ENCODE results near the gene RHOB. TPM values are rescaled to one million over a fixed set of nuclear protein-coding genes. Genes with fewer than 3 reads are reported as not detected.
A peak's percentile ranks its signal among the peaks of the same experiment; 100 is the strongest.

RHOB gene
- total RNA-seq, 4 donors from 2014 or later = 61.7 to 245 (median 144) TPM

DNA sequence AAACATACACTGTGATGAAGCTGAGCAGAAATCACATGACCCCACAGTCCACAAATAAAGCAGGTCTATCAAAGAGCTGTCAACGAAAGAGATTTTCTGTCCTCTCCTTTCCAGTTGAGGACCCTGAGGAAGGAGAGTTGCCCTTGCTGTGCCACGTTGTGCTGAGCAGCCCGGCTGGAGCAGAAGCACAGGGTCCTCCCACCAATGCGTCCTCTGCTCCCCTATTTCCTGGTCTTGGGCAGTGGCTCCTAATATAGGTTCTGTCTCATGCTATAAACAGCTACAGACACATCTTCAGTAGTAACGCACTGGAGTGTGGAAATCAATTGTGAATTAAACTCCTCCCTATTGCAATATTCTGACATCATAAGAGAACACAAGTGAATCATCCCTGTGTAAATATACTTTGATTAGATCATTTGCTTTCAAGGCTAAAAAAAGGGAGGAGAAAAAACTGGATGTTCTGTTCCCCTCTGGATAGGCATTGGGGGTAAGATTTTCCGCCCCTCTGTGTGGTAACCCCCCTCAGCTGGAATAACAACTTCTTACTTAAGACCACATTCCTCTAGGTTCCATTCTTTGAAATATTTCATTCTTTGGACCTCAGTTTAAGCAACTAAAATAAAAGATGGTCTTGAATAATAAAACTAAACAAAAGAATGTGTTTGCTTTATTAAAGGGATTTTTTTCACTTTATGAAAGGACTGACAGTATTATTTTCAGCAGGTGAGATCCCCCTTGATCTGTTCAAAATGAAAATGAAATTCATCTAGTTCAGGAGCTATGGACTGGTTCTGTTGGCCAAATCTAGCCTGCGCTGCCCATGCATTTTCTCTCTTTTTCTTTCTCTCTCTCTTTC, 8.3 kb upstream of the RHOB start:
- WGBS, 2 donors = 19 to 22% methylated on average over 6 to 7 of the region's 7 CpGs
- DNase-seq = no peak
- TF ChIP-seq, protein P1, sequence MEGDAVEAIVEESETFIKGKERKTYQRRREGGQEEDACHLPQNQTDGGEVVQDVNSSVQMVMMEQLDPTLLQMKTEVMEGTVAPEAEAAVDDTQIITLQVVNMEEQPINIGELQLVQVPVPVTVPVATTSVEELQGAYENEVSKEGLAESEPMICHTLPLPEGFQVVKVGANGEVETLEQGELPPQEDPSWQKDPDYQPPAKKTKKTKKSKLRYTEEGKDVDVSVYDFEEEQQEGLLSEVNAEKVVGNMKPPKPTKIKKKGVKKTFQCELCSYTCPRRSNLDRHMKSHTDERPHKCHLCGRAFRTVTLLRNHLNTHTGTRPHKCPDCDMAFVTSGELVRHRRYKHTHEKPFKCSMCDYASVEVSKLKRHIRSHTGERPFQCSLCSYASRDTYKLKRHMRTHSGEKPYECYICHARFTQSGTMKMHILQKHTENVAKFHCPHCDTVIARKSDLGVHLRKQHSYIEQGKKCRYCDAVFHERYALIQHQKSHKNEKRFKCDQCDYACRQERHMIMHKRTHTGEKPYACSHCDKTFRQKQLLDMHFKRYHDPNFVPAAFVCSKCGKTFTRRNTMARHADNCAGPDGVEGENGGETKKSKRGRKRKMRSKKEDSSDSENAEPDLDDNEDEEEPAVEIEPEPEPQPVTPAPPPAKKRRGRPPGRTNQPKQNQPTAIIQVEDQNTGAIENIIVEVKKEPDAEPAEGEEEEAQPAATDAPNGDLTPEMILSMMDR (IDR thresholded peaks at IDR 0.05) = no peak
- TF ChIP-seq POLR2A (IDR thresholded peaks at IDR 0.05) = peak in 3 of 4 donors; percentile 44 to 60 (median 57)
- intact Hi-C loops (cut with DNase I) = no loop called here
- no peaks in the 10 kb centered on the region for H3K27me3 ChIP-seq
- peak overlapping the region; percentile 55 to 89 (median 86) for H3K27ac ChIP-seq
- H3K9me3 ChIP-seq = no peaks in the 10 kb centered on the region
- H3K4me3 ChIP-seq = peak overlapping the region; percentile 5 to 50 (median 15)
- H3K4me1 ChIP-seq = peaks cover 11 to 49% (median 30%) of the 10 kb centered on the region in 3 donors
- H3K36me3 ChIP-seq = no peaks in the 10 kb centered on the region

DNA sequence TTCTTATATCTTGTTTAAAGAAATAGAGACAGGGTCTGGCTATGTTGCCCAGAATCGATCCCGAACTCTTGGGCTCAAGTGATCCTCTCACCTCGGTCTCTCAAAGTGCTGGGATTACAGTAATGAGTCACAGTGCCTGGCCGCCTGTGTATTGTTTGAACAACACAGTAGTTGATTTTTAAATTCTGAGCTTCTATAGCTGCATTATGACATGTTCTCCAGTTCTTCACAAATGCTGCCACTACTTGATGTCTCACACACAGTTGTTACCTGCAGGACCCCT, 7.7 kb upstream of the RHOB start:
- peaks cover 14 to 55% (median 35%) of the 10 kb centered on the region in 3 donors for H3K4me1 ChIP-seq
- intact Hi-C loops (cut with DNase I) = no loop called here
- peak overlapping the region; percentile 55 to 89 (median 86) for H3K27ac ChIP-seq
- WGBS, 2 donors = 26 to 48% methylated on average over 4 of the region's 4 CpGs
- no peaks in the 10 kb centered on the region for H3K27me3 ChIP-seq
- DNase-seq = no peak
- TF ChIP-seq, protein P1 (IDR thresholded peaks at IDR 0.05) = no peak
- no peak for TF ChIP-seq POLR2A (IDR thresholded peaks at IDR 0.05)
- H3K36me3 ChIP-seq = no peaks in the 10 kb centered on the region
- H3K4me3 ChIP-seq = peak overlapping the region; percentile 5 to 44 (median 15)
- H3K9me3 ChIP-seq = no peaks in the 10 kb centered on the region

DNA sequence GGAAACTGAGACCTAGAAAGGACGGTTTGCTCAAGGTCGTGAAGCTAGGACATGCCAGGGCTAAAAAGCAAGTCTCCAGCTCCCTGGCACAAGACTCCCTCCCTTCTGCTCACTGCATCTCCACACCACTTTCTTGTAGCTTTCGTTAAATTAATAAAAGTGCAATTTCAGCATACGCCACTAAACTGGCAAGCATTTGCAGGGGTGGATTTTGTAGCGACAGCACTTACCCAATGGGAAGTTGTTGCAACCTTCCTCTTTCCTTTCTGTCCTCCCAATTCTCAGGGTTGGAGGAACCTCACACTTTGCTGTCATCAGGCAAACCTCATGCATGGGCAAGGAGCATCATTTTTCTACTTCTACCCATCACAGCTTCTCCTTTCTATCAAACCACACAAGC, 7.4 kb upstream of the RHOB start:
- H3K27ac ChIP-seq = peak overlapping the region; percentile 55 to 89 (median 86)
- intact Hi-C loops (cut with DNase I) = no loop called here
- TF ChIP-seq, protein P1 (IDR thresholded peaks at IDR 0.05) = peak in 1 of 6 experiments; percentile 14
- peak in 1 of 4 donors; percentile 25 for TF ChIP-seq POLR2A (IDR thresholded peaks at IDR 0.05)
- no peak overlapping the region for H3K4me3 ChIP-seq
- DNase-seq = no peak
- no peaks in the 10 kb centered on the region for H3K9me3 ChIP-seq
- H3K4me1 ChIP-seq = peaks cover 14 to 57% (median 35%) of the 10 kb centered on the region in 3 donors
- H3K36me3 ChIP-seq = no peaks in the 10 kb centered on the region
- 25 to 50% methylated on average over 5 of the region's 5 CpGs for WGBS, 2 donors
- H3K27me3 ChIP-seq = no peaks in the 10 kb centered on the region

DNA sequence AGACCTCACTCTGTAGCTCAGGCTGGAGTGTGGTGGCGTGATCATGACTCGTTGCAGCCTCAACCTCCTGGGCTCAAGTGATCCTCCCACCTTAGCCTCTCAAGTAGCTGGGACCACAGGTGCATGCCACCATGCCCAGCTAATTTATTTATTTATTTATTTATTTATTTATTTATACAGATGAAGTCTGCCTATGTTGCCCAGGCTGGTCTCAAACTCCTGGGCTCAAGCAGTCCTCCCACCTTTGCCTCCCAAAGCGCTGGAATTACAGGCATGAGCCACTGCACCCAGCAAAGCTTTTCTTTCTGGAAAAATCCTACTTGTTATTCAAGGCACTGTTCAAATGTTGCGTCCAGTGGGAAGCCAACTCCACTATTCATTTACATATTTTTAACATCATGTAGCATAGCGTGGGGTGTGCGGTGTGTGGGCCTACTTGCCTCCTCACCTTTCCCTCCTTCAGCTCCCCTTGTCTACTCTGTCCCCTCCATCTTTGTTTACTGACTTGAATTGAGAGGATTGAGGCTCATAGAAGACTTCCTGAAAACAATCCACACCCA, 6.8 kb upstream of the RHOB start:
- H3K4me1 ChIP-seq = peaks cover 14 to 57% (median 36%) of the 10 kb centered on the region in 3 donors
- no peaks in the 10 kb centered on the region for H3K36me3 ChIP-seq
- no peaks in the 10 kb centered on the region for H3K9me3 ChIP-seq
- DNase-seq = no peak
- TF ChIP-seq, protein P1 (IDR thresholded peaks at IDR 0.05) = no peak
- TF ChIP-seq POLR2A (IDR thresholded peaks at IDR 0.05) = no peak
- peak overlapping the region in 2 of 4 donors; percentile 52 to 89 for H3K27ac ChIP-seq
- no peak overlapping the region for H3K4me3 ChIP-seq
- H3K27me3 ChIP-seq = no peaks in the 10 kb centered on the region
- WGBS, 2 donors = 91 to 98% methylated on average over 6 of the region's 6 CpGs
- intact Hi-C loops (cut with DNase I) = loop anchor here (5.0 kb wide), 1 partner anchor 197 kb away; no protein-coding TSS in a partner anchor
